Activated CD4-positive, alpha-beta T cell treated with anti-CD3 and anti-CD28 coated beads for 1 hour (primary cell): Measurements from ENCODE around the gene ACADM.
"Not testable (repeated sequence)": the region's sequence is repeated elsewhere in the genome, so short reads cannot be mapped to it uniquely, and the experiment has no call there.

Experiments used
- DNase-seq: peaks from one replicate; pipeline ENCODE4 v3.0.0-alpha.2; 2020

Gene ACADM

DNA sequence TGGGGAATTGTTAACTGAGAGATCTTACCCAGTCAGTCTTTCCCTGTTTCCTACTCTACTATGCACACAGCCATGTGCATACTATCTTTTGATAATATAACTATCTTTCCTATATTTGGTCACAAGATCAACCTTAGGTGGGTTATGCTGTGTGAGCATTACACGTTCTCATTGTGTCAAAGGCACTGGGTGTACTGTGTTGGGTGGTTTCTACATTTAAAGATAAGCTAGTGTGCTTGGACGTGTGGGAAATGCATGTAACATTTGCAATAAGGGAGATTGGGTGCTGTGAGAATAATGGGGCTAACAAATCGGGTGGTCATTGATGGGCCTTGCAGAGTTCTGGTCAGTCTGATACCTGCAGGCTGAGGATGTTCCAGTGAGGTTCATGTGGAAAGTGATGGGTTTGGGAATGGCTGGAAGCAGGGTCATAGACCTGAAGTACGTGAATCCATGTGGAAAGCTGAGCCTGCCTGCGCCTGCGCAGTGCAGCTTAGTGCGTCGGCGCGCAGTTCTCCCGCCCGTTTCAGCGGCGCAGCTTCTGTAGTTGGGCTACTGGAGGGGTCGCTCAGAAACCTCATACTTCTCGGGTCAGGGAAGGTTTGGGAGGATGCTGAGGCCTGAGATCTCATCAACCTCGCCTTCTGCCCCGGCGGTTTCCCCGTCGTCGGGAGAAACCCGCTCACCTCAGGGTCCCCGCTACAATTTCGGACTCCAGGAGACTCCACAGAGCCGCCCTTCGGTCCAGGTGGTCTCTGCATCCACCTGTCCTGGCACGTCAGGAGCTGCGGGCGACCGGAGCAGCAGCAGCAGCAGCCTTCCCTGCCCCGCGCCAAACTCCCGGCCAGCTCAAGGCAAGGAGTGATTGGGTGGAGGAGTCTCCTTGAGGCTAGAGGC lies 72.1 kb downstream of the ACADM start, which contains the start of gene MSH4:
Gene MSH4, plus strand, starts transcription at position 507 of the 897 bp plus-strand sequence. Its CDS starts 104 bp downstream, at position 611.
- DNase-seq: no peak

GRCh38 chr1:75797273-75797588 lies 72.7 kb downstream of the ACADM start:
- DNase-seq: no peak

DNA sequence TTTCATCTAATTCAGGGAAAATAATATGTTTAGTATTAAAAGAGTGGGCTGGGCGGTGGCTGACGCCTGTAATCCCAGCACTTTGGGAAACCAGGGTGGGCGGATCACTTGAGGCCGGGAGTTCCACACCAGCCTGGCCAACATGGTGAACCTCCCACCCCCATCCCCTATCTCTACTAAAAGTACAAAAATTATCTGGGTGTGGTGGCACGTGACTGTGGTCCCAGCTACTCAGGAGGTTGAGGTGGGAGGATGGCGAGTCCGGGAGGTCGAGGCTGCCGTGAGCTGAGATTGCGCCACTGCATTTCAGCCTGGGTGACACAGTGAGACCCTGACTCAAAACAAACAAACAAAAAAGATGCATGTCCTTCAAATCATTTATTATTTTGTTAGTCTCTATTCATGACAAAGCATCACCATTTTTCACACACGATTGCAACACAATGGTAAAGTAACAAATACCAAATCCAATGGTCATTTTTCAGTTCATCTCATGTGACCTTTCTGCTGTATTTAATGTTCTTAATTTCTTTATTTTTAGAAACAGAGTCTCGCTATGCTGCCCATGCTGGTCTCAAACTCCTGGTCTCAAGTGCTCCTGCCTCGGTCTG lies 73.2 kb downstream of the ACADM start:
- DNase-seq: no peak

DNA sequence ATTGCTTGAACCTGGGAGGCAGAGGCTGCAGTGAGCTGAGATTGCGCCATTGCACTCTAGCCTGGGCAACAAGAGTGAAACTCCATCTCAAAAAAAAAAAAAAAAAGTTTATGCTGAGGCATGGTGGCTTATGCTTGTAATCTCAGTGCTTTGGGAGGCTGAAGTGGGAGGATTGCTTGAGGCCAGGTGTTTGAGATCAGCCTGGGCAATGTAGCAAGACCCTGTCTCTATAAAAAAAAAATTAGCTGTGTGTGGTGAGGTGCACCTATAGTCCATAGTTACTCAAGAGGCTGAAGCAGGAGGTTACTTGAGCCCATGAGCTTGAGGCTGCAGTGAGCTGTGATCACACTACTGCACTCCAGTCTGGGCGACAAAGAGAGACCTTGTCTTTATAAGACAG lies 77.0 kb downstream of the ACADM start:
- DNase-seq: not testable (repeated sequence)

- DNase-seq: no peak
Measured at GRCh38 chr1:75808921-75809320, 84.4 kb downstream of the ACADM start.

DNA sequence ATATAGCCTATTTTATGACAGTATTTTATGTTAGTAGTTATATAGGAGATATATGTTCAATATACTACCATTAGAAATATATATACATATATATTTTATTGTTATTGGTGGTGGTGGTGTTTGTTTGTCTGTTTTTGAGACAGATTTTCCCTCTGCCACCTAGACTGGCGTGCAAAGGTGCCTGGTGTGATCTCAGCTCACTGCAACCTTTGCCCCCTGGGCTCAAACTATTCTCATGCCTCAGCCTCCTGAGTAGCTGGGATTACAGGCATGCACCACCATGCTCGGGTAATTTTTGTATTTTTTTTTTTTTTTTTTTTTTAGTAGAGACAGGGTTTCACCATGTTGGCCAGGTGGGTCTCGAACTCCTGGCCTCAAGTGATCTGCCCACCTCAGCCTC lies 85.6 kb downstream of the ACADM start:
- DNase-seq: not testable (repeated sequence)

DNA sequence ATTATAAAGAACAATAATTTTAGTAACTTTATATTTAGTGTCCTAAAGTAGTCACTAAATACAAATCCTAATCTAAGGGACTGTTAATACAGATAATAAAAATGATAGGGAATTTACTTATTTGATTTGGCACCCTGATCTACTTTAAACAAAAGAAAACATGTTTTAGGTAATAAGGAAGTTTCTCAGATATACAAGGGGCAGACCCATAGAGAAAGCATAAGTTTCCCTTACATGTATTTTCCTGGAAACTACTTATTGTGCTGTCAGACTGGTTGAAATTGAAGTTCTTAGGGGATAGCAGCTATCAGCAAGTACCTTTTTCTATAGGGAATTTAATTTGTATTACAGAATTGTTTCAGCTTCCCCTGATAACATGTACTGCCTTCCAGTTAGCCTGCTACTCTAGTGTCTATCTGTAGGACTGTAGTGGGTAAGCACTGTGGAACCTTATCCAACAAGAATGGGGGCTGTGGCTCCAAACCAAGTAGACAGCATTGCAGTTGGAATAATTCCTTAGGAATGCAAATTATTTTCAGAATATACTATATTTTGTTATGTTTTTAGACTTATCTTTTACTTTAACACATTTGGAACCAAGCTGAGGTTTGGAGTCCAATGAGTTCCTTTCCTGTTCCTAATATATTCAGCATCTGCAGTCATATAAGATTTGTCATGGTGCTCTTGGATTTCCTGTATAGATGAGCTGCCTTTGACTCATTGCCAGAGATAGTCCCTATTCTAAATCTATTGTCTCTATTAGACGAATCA lies 86.9 kb downstream of the ACADM start:
- DNase-seq: no peak

DNA sequence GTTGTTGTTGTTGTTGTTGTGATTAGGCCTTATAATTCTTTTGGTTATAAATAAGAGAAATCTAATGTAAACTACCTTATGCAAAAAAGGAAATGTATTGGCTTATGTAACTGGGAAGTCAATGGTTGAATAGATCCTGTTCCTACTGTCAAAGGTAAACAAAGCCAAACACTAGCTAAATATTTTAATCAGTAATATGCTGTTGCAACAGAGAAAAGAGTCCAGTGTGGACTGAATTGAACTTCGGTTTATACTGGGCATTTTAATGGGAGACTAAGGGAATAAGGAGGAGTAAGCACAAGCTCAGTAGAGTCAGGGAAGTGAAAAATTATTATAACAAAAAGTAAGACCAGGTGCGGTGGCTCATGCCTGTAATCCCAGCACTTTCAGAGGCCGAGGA lies 87.6 kb downstream of the ACADM start:
- DNase-seq: no peak
